Activated T-cell treated with anti-CD3 and anti-CD28 coated beads, Interleukin-2, amount 50 U/mL, for 24 hours (primary cell): ENCODE results near the gene CFAP45.
A peak's percentile ranks its signal among the peaks of the same experiment; 100 is the strongest.

ENCODE experiments used
- DNase-seq: peaks from one replicate; pipeline ENCODE4 v3.0.0-alpha.2; 2020
- H3K27ac Mint-ChIP-seq: 2 replicates; pipeline ENCODE4 v1.8.0; 2020; ENCODE audit warnings: mild to moderate bottlenecking, mixed read lengths
- H3K27me3 Mint-ChIP-seq: 2 replicates; pipeline ENCODE4 v1.8.0; 2020; ENCODE audit warnings: mixed read lengths
- H3K36me3 Mint-ChIP-seq: 2 replicates; pipeline ENCODE4 v1.8.0; 2020; ENCODE audit warnings: low read depth, mixed read lengths
- H3K4me1 Mint-ChIP-seq: 2 replicates; pipeline ENCODE4 v1.8.0; 2020; ENCODE audit warnings: low read depth, mixed read lengths
- H3K4me3 Mint-ChIP-seq: 2 replicates; pipeline ENCODE4 v1.8.0; 2020; ENCODE audit warnings: mild to moderate bottlenecking, moderate library complexity, mixed read lengths
- H3K9me3 Mint-ChIP-seq: 2 replicates; pipeline ENCODE4 v1.8.0; 2020; ENCODE audit warnings: mixed read lengths

Gene CFAP45

GRCh38 chr1:159940006-159940620 is 40.1 kb upstream of the CFAP45 start:
- peaks cover 5% of the 10 kb centered on the region for H3K4me1 Mint-ChIP-seq
- no peaks in the 10 kb centered on the region for H3K9me3 Mint-ChIP-seq
- H3K27me3 Mint-ChIP-seq, result peaks cover 28% of the 10 kb centered on the region
- H3K4me3 Mint-ChIP-seq, result no peak overlapping the region
- H3K27ac Mint-ChIP-seq, result no peak overlapping the region
- no peak for DNase-seq
- H3K36me3 Mint-ChIP-seq, result no peaks in the 10 kb centered on the region

GRCh38 chr1:159939678-159940002 is 39.7 kb upstream of the CFAP45 start:
- Mint-ChIP-seq H3K27me3 (peaks cover 23% of the 10 kb centered on the region), H3K36me3 (no peaks in the 10 kb centered on the region), H3K4me1 (peaks cover 4% of the 10 kb centered on the region), H3K27ac (no peak overlapping the region), H3K9me3 (no peaks in the 10 kb centered on the region), H3K4me3 (no peak overlapping the region)
- DNase-seq, result no peak

GRCh38 chr1:159938905-159939677 is 39.1 kb upstream of the CFAP45 start:
- peaks cover 4% of the 10 kb centered on the region for H3K4me1 Mint-ChIP-seq
- H3K9me3 Mint-ChIP-seq, result no peaks in the 10 kb centered on the region
- H3K27me3 Mint-ChIP-seq, result peaks cover 18% of the 10 kb centered on the region
- H3K4me3 Mint-ChIP-seq, result no peak overlapping the region
- H3K36me3 Mint-ChIP-seq, result no peaks in the 10 kb centered on the region
- H3K27ac Mint-ChIP-seq, result no peak overlapping the region
- DNase-seq, result no peak

- H3K27me3 Mint-ChIP-seq, result peaks cover 10% of the 10 kb centered on the region
- H3K36me3 Mint-ChIP-seq, result no peaks in the 10 kb centered on the region
- no peaks in the 10 kb centered on the region for H3K9me3 Mint-ChIP-seq
- no peak for DNase-seq
- H3K4me3 Mint-ChIP-seq, result no peak overlapping the region
- peaks cover 4% of the 10 kb centered on the region for H3K4me1 Mint-ChIP-seq
- H3K27ac Mint-ChIP-seq, result no peak overlapping the region
These were observed 38.4 kb upstream of the CFAP45 start for GRCh38 chr1:159938211-159938852.

GRCh38 chr1:159937054-159937750 is 37.2 kb upstream of the CFAP45 start:
- H3K9me3 Mint-ChIP-seq, result no peaks in the 10 kb centered on the region
- peaks cover 3% of the 10 kb centered on the region for H3K27me3 Mint-ChIP-seq
- no peak for DNase-seq
- no peak overlapping the region for H3K27ac Mint-ChIP-seq
- H3K4me3 Mint-ChIP-seq, result no peak overlapping the region
- H3K4me1 Mint-ChIP-seq, result peaks cover 4% of the 10 kb centered on the region
- H3K36me3 Mint-ChIP-seq, result no peaks in the 10 kb centered on the region

GRCh38 chr1:159936273-159936904 is 36.4 kb upstream of the CFAP45 start:
- Mint-ChIP-seq H3K4me1 (peaks cover 4% of the 10 kb centered on the region), H3K27ac (no peak overlapping the region), H3K4me3 (no peak overlapping the region)

GRCh38 chr1:159935719-159936272 is 35.8 kb upstream of the CFAP45 start:
- Mint-ChIP-seq H3K4me3 (no peak overlapping the region), H3K27me3 (peaks cover 3% of the 10 kb centered on the region), H3K36me3 (no peaks in the 10 kb centered on the region), H3K27ac (no peak overlapping the region), H3K9me3 (no peaks in the 10 kb centered on the region), H3K4me1 (peaks cover 4% of the 10 kb centered on the region)
- DNase-seq, result no peak

More at GRCh38 chr1:159936273-159936904, 36.4 kb upstream of the CFAP45 start:
- H3K9me3 Mint-ChIP-seq, result no peaks in the 10 kb centered on the region
- peak; percentile 93 for DNase-seq
- no peaks in the 10 kb centered on the region for H3K36me3 Mint-ChIP-seq
- H3K27me3 Mint-ChIP-seq, result peaks cover 3% of the 10 kb centered on the region

GRCh38 chr1:159935305-159935704 is 35.3 kb upstream of the CFAP45 start:
- Mint-ChIP-seq H3K9me3 (no peaks in the 10 kb centered on the region), H3K4me1 (peaks cover 4% of the 10 kb centered on the region), H3K36me3 (no peaks in the 10 kb centered on the region), H3K4me3 (no peak overlapping the region), H3K27me3 (peaks cover 3% of the 10 kb centered on the region), H3K27ac (no peak overlapping the region)
- no peak for DNase-seq

- H3K27ac Mint-ChIP-seq, result no peak overlapping the region
- H3K36me3 Mint-ChIP-seq, result no peaks in the 10 kb centered on the region
- peaks cover 3% of the 10 kb centered on the region for H3K27me3 Mint-ChIP-seq
- peaks cover 4% of the 10 kb centered on the region for H3K4me1 Mint-ChIP-seq
- no peak overlapping the region for H3K4me3 Mint-ChIP-seq
- no peak for DNase-seq
- H3K9me3 Mint-ChIP-seq, result no peaks in the 10 kb centered on the region
These were observed 34.4 kb upstream of the CFAP45 start for GRCh38 chr1:159934136-159935039.

- Mint-ChIP-seq H3K4me3 (no peak overlapping the region), H3K9me3 (no peaks in the 10 kb centered on the region), H3K27me3 (peaks cover 3% of the 10 kb centered on the region), H3K4me1 (peaks cover 3% of the 10 kb centered on the region), H3K27ac (no peak overlapping the region), H3K36me3 (no peaks in the 10 kb centered on the region)
- DNase-seq, result no peak
These were observed 33.4 kb upstream of the CFAP45 start for GRCh38 chr1:159933347-159933746.

- no peak overlapping the region for H3K4me3 Mint-ChIP-seq
- H3K27me3 Mint-ChIP-seq, result peaks cover 3% of the 10 kb centered on the region
- H3K9me3 Mint-ChIP-seq, result no peaks in the 10 kb centered on the region
- H3K4me1 Mint-ChIP-seq, result peaks cover 3% of the 10 kb centered on the region
- no peak overlapping the region for H3K27ac Mint-ChIP-seq
- no peak for DNase-seq
- no peaks in the 10 kb centered on the region for H3K36me3 Mint-ChIP-seq
These were observed 32.6 kb upstream of the CFAP45 start for GRCh38 chr1:159932296-159933285.

- peaks cover 3% of the 10 kb centered on the region for H3K4me1 Mint-ChIP-seq
- no peak for DNase-seq
- no peak overlapping the region for H3K4me3 Mint-ChIP-seq
- no peak overlapping the region for H3K27ac Mint-ChIP-seq
- H3K27me3 Mint-ChIP-seq, result peaks cover 3% of the 10 kb centered on the region
- H3K36me3 Mint-ChIP-seq, result no peaks in the 10 kb centered on the region
- no peaks in the 10 kb centered on the region for H3K9me3 Mint-ChIP-seq
These were observed 31.8 kb upstream of the CFAP45 start for GRCh38 chr1:159931795-159932173.
